IMR-90 (cell line): ENCODE data around the gene LAMTOR3. TPM values are rescaled to one million over a fixed set of nuclear protein-coding genes. Genes with fewer than 3 reads are reported as not detected.

ENCODE experiments used
- ATAC-seq: fragments of 200-7000 bp; cut with Tn5 transposase; 2 replicates; pipeline ENCODE4 v1.9.1; 2020; ENCODE audit warnings: low read depth, mild to moderate bottlenecking, moderate library complexity
- BruUV-seq: library from RNA; stranded (reverse); fragments of 400-500 nt; replicated peaks from 2 replicates; lab custom pipeline; 2021; lab: Mats Ljungman, UMichigan
- CTCF ChIA-PET: fragments of 300-600 bp; formaldehyde crosslinking; extraction: SDS; loops from one replicate; lab custom pipeline; 2021; ENCODE audit warnings: antibody characterized with exemption; lab: Yijun Ruan, JAX
- POLR2A ChIA-PET: fragments of 300-600 bp; sonication (Branson Sonifier 250); formaldehyde crosslinking; loops from one replicate; lab custom pipeline; 2022; ENCODE audit warnings: antibody characterized with exemption; ENCODE audit not compliant: unreplicated experiment; lab: Charles Lee
- DNase-seq: peaks from one replicate; pipeline ENCODE4 v3.0.0; 2013
- H2AFZ ChIP-seq: replicated peaks from 2 replicates; pipeline ENCODE3; 2013; ENCODE audit warnings: low read length, mild to moderate bottlenecking; ENCODE audit not compliant: poor library complexity
- H2AK5ac ChIP-seq: 2 replicates; pipeline ENCODE4 v1.6.1; 2013; ENCODE audit warnings: low read depth, low read length, inconsistent platforms
- H2AK9ac ChIP-seq: replicated peaks from 2 replicates; pipeline ENCODE3; 2013; ENCODE audit warnings: mild to moderate bottlenecking, low read depth, low read length, moderate library complexity; ENCODE audit not compliant: poor library complexity
- H2BK120ac ChIP-seq: 2 replicates; pipeline ENCODE4 v1.6.1; 2013; ENCODE audit warnings: low read depth, low read length, inconsistent platforms
- H2BK15ac ChIP-seq: 3 replicates; pipeline ENCODE4 v1.6.1; 2013; ENCODE audit warnings: low read depth, low read length, inconsistent platforms
- H2BK20ac ChIP-seq: 2 replicates; pipeline ENCODE4 v1.6.1; 2013; ENCODE audit warnings: low read depth, mild to moderate bottlenecking, inconsistent platforms, low read length, moderate library complexity
- H2BK5ac ChIP-seq: 2 replicates; pipeline ENCODE4 v1.6.1; 2013; ENCODE audit warnings: mild to moderate bottlenecking, low read depth, low read length, inconsistent platforms; ENCODE audit not compliant: poor library complexity, severe bottlenecking
- H3K14ac ChIP-seq: replicated peaks from 2 replicates; pipeline ENCODE4 v1.6.1; 2013; ENCODE audit warnings: low read depth, low read length, inconsistent platforms
- H3K18ac ChIP-seq: 2 replicates; pipeline ENCODE4 v1.6.1; 2013; ENCODE audit warnings: low read depth, low read length, control low read depth
- H3K23ac ChIP-seq: 2 replicates; pipeline ENCODE4 v1.6.1; 2013; ENCODE audit warnings: low read depth, low read length, inconsistent platforms
- H3K27ac ChIP-seq: 2 replicates; pipeline ENCODE4 v1.5.1; 2013; ENCODE audit warnings: mild to moderate bottlenecking, control low read depth, low read length; ENCODE audit not compliant: insufficient read depth
- H3K27me3 ChIP-seq: 2 replicates; pipeline ENCODE4 v1.6.1; 2013; ENCODE audit warnings: low read length; ENCODE audit not compliant: control insufficient read depth, insufficient read depth
- H3K36me3 ChIP-seq: 2 replicates; pipeline ENCODE4 v1.6.1; 2013; ENCODE audit warnings: low read length, mixed read lengths; ENCODE audit not compliant: control insufficient read depth, insufficient read depth
- H3K4ac ChIP-seq: 2 replicates; pipeline ENCODE4 v1.6.1; 2013; ENCODE audit warnings: low read depth, low read length, inconsistent platforms
- H3K4me1 ChIP-seq: 2 replicates; pipeline ENCODE4 v1.6.1; 2013; ENCODE audit warnings: low read length, mixed read lengths; ENCODE audit not compliant: control insufficient read depth, insufficient read depth
- H3K4me2 ChIP-seq: 2 replicates; pipeline ENCODE4 v1.6.1; 2013; ENCODE audit warnings: low read depth, mild to moderate bottlenecking, control low read depth, low read length, moderate library complexity
- H3K4me3 ChIP-seq: 2 replicates; pipeline ENCODE4 v1.5.1; 2013; ENCODE audit warnings: low read depth, mild to moderate bottlenecking, control low read depth, low read length, moderate library complexity; ENCODE audit not compliant: insufficient read depth
- H3K56ac ChIP-seq: 2 replicates; pipeline ENCODE4 v1.6.1; 2013; ENCODE audit warnings: low read length, inconsistent platforms; ENCODE audit not compliant: insufficient read depth; ENCODE audit errors: extremely low read depth
- H3K79me1 ChIP-seq, 2 experiments: 2 replicates each; pipeline ENCODE4 v1.6.1; 2013; ENCODE audit warnings: low read length in 2 of 2, inconsistent platforms in 1 of 2, low read depth in 1 of 2
- H3K9ac ChIP-seq: 2 replicates; pipeline ENCODE4 v1.6.1; 2013; ENCODE audit warnings: low read depth, low read length, control low read depth
- H3K9me1 ChIP-seq: 2 replicates; pipeline ENCODE4 v1.6.1; 2013; ENCODE audit warnings: low read length, inconsistent platforms; ENCODE audit not compliant: insufficient read depth
- H3K9me3 ChIP-seq: 2 replicates; pipeline ENCODE4 v1.6.1; 2013; ENCODE audit warnings: low read length; ENCODE audit not compliant: control insufficient read depth, insufficient read depth
- H4K20me1 ChIP-seq: 2 replicates; pipeline ENCODE4 v1.6.1; 2013; ENCODE audit warnings: low read length, inconsistent platforms; ENCODE audit not compliant: insufficient read depth
- H4K5ac ChIP-seq: 2 replicates; pipeline ENCODE4 v1.6.1; 2013; ENCODE audit warnings: mild to moderate bottlenecking, low read depth, low read length, control low read depth
- H4K8ac ChIP-seq, 2 experiments: 2 replicates each; pipeline ENCODE4 v1.6.1; 2013; ENCODE audit warnings: low read depth in 2 of 2, low read length in 2 of 2, control low read depth in 1 of 2, inconsistent platforms in 1 of 2
- H4K91ac ChIP-seq: 2 replicates; pipeline ENCODE4 v1.6.1; 2013; ENCODE audit warnings: low read depth, low read length, inconsistent platforms; ENCODE audit not compliant: insufficient read depth
- BHLHE40 ChIP-seq: fragments of 150-350 bp; IDR thresholded peaks from 2 replicates; pipeline ENCODE4 v1.6.1; 2016; ENCODE audit warnings: mild to moderate bottlenecking, low read depth, low read length
- CHD1 ChIP-seq: IDR thresholded peaks from 2 replicates; pipeline ENCODE4 v1.6.1; 2012; ENCODE audit warnings: low read depth, low read length, improper control_type of control experiment
- FOS ChIP-seq: fragments of 150-350 bp; IDR thresholded peaks from 2 replicates; pipeline ENCODE4 v1.6.1; 2016; ENCODE audit warnings: low read depth, low read length
- MAFK ChIP-seq: IDR thresholded peaks from 2 replicates; pipeline ENCODE4 v1.6.1; 2012; ENCODE audit warnings: low read depth, low read length, improper control_type of control experiment
- MAZ ChIP-seq: IDR thresholded peaks from 2 replicates; pipeline ENCODE4 v1.6.1; 2012; ENCODE audit warnings: low read depth, mild to moderate bottlenecking, low read length, improper control_type of control experiment, moderate library complexity, borderline replicate concordance
- MXI1 ChIP-seq: IDR thresholded peaks from 2 replicates; pipeline ENCODE4 v1.6.1; 2012; ENCODE audit warnings: low read depth, mild to moderate bottlenecking, low read length, moderate library complexity, borderline replicate concordance
- POLR2A ChIP-seq: IDR thresholded peaks from 2 replicates; pipeline ENCODE4 v1.6.1; 2012; ENCODE audit warnings: mild to moderate bottlenecking, low read depth, low read length
- SMC3 ChIP-seq: fragments of 150-350 bp; IDR thresholded peaks from 2 replicates; pipeline ENCODE4 v1.6.1; 2016; ENCODE audit warnings: low read depth, mild to moderate bottlenecking, antibody characterized with exemption, low read length, moderate library complexity
- WGBS, 2 experiments: methylation state at CpG; one replicate each; pipeline versions ENCODE4 v1.1.5 to v1.1.7; 2013; ENCODE audit warnings: missing lambda C conversion rate in 2 of 2; ENCODE audit not compliant: insufficient read length in 1 of 2; ENCODE audit errors: extremely low coverage in 2 of 2; 5-methylcytosine and 5-hydroxymethylcytosine counted together
- dilution Hi-C: fragments of 300-500 bp; cut with HindIII; formaldehyde crosslinking; loops from one replicate; pipeline ENCODE4 v1.14.3; 2018; ENCODE audit warnings: low sequenced_read_pairs; ENCODE audit not compliant: unreplicated experiment
- in situ Hi-C: fragments of 300-500 bp; cut with MboI; formaldehyde crosslinking; loops from 3 replicates; pipeline ENCODE4 v1.14.3; 2019; ENCODE audit warnings: low sequenced_read_pairs, inconsistent platforms, mixed read lengths
- intact Hi-C: fragments of 100-400 bp; cut with micrococcal nuclease; formaldehyde crosslinking; loops from 2 replicates; pipeline ENCODE4 v1.10.0; 2022
- polyA plus RNA-seq, 3 experiments: library from polyadenylated mRNA; depleted of rRNA; stranded (reverse); fragments of >200 nt; gene quantifications; 2 replicates each; pipeline ENCODE4 v1.2.3, GENCODE V29; 2012; ENCODE audit warnings: low replicate concordance in 1 of 3
- total RNA-seq: library from RNA; depleted of rRNA; stranded (reverse); fragments of >200 nt; gene quantifications from 2 replicates; pipeline ENCODE4 v1.2.3, GENCODE V29; 2012
- TF ChIP-seq, protein P1 (sequence below): fragments of 150-350 bp; IDR thresholded peaks from 2 replicates; pipeline ENCODE4 v1.6.1; 2017; ENCODE audit warnings: mild to moderate bottlenecking, antibody characterized with exemption, low read length, low read depth
- TF ChIP-seq, protein P2 (sequence below): fragments of 150-350 bp; IDR thresholded peaks from 2 replicates; pipeline ENCODE4 v1.6.1; 2016; ENCODE audit warnings: low read depth, mild to moderate bottlenecking, low read length, moderate library complexity, borderline replicate concordance

Gene LAMTOR3
- total and polyA plus RNA-seq, 2 of the 4 experiments (the other 2 are of a cell fraction), result 28.6 to 35.7 TPM

DNA sequence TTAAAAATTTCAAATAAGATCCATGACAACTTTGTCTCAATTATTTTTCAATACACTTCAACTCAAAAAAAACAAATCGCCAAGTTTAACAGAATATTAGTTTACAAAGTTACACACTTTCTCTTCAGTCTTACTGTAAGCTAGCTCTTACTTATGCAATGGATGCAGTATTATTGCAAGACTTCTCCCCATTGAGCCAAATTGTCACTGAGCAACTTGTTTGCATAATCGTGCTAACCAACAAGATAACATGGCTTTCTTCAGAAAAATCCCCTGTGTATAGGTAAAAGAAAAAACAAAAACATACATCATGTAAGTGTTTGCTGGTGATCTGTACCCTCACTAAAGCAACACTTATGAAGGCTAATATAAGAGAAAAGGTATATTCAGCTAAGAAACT is 33.3 kb upstream of the LAMTOR3 start:
- Histone ChIP-seq H3K23ac (no peak overlapping the region), H2AFZ (no peak overlapping the region), H3K9me1 (peaks cover 6% of the 10 kb centered on the region), H3K4me2 (no peak overlapping the region), H3K18ac (no peak overlapping the region), H3K4me3 (no peak overlapping the region), H3K9me3 (no peaks in the 10 kb centered on the region), H3K27me3 (no peaks in the 10 kb centered on the region), H3K4me1 (no peaks in the 10 kb centered on the region), H2AK5ac (no peak overlapping the region), H3K9ac (no peak overlapping the region), H2BK120ac (no peak overlapping the region), H2BK20ac (no peak overlapping the region), H3K79me1 (peaks cover 12 to 29% of the 10 kb centered on the region in 2 experiments), H4K20me1 (peaks cover 4% of the 10 kb centered on the region; the same call in 1 of the 2 replicates), H2BK5ac (no peak overlapping the region), H2AK9ac (no peak overlapping the region), H3K4ac (no peak overlapping the region), H4K8ac (no peak overlapping the region), H3K14ac (no peak overlapping the region), H2BK15ac (no peak overlapping the region), H3K56ac (no peak overlapping the region), H3K27ac (no peak overlapping the region), H3K36me3 (peaks cover 4% of the 10 kb centered on the region; the same call in 1 of the 2 replicates), H4K5ac (no peak overlapping the region), H4K91ac (no peak overlapping the region)
- intact Hi-C loops, result no loop called here
- BruUV-seq, result no TSS peak
- ATAC-seq, result no peak
- ChIA-PET CTCF (no interaction called here), POLR2A (no interaction called here)
- 100% methylated on average over 1 of the region's 2 CpGs; no CpG with 5 or more reads in 1 of the 2 experiments for WGBS, 2 experiments
- dilution Hi-C loops, result no loop called here
- no peak for DNase-seq
- TF ChIP-seq, protein P1, sequence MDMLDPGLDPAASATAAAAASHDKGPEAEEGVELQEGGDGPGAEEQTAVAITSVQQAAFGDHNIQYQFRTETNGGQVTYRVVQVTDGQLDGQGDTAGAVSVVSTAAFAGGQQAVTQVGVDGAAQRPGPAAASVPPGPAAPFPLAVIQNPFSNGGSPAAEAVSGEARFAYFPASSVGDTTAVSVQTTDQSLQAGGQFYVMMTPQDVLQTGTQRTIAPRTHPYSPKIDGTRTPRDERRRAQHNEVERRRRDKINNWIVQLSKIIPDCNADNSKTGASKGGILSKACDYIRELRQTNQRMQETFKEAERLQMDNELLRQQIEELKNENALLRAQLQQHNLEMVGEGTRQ, result no peak
- TF ChIP-seq POLR2A (no peak), MAZ (no peak), CHD1 (no peak), MAFK (no peak), SMC3 (no peak), FOS (no peak), MXI1 (no peak), BHLHE40 (no peak)
- TF ChIP-seq, protein P2, sequence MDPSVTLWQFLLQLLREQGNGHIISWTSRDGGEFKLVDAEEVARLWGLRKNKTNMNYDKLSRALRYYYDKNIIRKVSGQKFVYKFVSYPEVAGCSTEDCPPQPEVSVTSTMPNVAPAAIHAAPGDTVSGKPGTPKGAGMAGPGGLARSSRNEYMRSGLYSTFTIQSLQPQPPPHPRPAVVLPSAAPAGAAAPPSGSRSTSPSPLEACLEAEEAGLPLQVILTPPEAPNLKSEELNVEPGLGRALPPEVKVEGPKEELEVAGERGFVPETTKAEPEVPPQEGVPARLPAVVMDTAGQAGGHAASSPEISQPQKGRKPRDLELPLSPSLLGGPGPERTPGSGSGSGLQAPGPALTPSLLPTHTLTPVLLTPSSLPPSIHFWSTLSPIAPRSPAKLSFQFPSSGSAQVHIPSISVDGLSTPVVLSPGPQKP, result no peak
- in situ Hi-C loops, result no loop called here
